GM19023 (cell line): ENCODE data around the gene KRT3.

Experiments
- ATAC-seq: cut with Tn5 transposase; IDR thresholded peaks from one replicate; pipeline ENCODE4 v1.9.1; 2021; ENCODE audit warnings: mild to moderate bottlenecking, moderate library complexity; ENCODE audit not compliant: unreplicated experiment

Gene KRT3

DNA sequence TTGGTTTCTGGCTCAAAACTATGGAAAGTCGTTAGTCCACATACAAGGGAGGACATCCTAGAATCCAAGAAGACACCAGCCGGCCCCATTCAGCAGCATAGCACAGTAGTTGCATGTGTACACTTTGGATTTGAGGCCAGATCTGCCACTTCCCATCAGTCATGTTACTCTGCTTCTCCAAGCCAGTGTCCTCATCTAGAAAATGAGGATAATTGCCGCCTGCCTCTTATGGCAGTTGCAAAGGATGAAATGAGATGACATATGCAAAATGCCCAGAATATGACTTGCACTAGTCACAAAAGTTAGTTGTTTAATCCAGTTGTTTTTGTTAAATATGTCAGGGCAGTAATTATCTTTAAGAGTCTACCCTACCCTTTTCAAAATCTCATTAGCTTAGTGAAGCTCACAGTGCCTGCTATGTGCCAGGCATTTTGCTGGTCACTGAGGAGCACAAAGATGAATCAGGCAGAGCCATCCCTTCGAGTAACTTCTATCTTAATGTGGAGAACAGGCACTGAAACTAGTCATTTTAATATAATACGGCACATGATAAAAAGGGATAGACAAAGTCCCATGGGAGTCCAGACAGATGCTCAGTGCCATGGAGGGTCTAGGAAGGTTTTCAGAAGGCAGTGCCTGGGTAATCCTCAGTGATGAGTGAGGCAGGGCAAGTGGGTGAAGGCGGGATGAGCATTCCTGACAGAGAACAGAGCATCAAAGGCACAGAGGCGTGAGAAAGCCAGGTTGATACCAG is 12.2 kb downstream of the KRT3 start:
- ATAC-seq = no peak

DNA sequence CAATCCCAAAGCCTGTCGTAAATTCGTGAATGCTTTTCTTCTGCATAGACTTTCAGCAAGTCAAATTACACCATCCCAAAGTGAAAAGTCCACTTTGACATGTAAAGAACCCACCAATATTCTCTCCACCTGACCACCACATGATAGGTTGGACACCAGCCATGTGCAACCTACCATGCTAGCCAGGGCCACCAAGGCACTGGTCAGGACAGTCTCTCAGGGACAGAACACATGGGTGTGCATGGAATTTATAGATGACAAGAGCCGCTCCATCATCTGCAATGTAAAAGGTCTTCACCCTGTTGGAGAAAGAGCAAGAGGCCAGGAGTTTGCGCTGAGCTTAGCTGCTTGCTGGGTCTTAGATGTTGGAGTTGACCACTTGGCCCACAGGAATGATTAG is 13.4 kb downstream of the KRT3 start:
- no peak for ATAC-seq

GRCh38 chr12:52781399-52782082 is 14.4 kb downstream of the KRT3 start:
- ATAC-seq = no peak

DNA sequence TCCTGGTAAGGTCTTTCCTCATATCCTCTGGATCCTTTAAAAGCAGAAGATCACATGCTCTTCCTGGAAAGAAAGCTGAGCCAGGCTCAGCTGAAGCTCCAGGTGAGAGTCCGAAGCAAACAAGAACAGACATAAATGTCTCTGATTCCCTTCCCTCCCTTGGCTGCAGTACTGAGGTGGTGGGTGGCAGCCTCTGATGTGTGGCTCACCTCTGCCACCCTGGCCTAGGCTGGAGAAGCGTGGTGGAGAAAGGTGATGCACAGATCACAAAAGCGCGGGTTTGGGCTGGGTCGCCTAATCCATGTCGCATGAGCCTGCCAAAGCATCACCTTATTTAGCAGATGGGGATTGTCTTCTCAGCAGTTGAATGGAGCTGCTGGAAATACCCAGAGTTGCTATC is 16.0 kb downstream of the KRT3 start:
- ATAC-seq = no peak

DNA sequence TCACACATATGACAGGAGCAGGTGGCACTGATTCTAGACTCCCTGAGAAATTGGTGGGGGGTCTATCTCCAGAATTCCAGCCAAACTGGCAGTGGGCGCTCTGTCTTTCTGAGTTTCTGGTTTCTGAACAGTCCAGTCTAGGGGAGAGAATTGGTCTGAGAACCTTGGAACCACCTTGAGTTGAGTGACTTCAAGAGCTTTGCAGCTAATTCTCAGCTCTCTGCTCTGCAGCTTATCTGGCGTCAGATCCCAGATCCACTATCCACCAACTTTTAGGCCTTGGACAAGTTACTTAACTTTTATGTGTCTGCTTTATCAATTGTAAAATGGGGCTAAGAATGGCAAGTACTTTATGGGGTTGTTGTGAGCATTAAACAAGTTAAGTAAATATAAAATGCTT is 17.1 kb downstream of the KRT3 start:
- ATAC-seq = no peak

- ATAC-seq = no peak
Measured at GRCh38 chr12:52777566-52777965, 18.4 kb downstream of the KRT3 start.

GRCh38 chr12:52776913-52777395 is 19.0 kb downstream of the KRT3 start, which contains the start of gene KRT76:
KRT76 (minus strand) TSS chr12:52777345; CDS start chr12:52777291, 54 bp downstream.
- no peak for ATAC-seq

GRCh38 chr12:52776435-52776834 is 19.5 kb downstream of the KRT3 start:
- ATAC-seq = no peak

DNA sequence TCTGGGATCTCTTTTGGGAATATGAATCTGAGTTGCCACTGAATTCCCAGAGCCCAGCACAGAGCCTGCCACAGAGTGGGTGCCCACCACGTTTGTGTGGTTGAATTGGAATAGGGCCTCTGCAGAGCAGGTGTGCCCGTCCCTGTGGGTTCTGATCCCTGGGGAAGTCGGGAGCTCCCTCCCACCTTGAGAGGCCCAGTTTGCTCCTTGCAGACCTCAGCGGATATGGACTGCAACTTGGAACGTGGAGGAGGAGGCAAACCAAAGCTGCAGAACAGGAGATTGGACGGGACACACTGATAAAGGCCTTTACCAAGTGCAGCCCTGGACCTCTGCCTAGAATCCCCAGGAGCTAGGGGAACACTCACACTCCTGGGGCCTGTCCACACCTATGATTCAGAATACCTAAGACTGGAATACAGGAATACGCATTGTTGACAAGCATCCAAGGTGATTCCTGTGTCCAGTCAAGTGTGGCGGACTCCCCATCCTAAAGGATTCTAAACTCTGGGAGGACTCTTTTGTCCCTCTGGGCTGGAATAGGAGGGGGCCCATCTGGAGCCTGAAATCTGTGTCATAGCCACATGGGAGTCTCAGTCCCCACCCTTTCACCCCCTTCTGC is 21.2 kb downstream of the KRT3 start:
- no peak for ATAC-seq

- no peak for ATAC-seq
Measured at GRCh38 chr12:52772772-52773171, 23.1 kb downstream of the KRT3 start.

GRCh38 chr12:52772188-52772587 is 23.7 kb downstream of the KRT3 start:
- ATAC-seq = no peak

GRCh38 chr12:52771505-52771904 is 24.4 kb downstream of the KRT3 start:
- no peak for ATAC-seq

DNA sequence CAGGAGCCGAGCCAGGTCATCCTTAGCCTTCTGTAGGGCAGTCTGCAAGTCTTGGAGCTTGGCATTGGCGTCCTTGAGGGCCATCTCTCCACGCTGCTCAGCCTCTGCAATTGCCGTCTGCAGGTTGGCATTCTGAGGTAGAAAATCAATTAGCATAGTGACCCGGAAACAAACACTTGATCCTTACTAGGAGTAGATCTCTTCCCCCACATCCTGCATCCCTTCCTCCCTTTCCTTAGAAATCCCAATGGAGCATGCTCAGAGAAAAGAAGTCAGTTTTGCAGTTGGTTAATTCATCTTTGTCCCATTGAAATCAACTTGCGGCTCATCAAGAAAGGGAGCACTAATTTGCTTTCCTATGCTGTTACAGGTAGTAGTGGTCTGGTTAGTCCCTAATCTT is 24.8 kb downstream of the KRT3 start:
- no peak for ATAC-seq

- no peak for ATAC-seq
Measured at GRCh38 chr12:52769946-52770345, 26.0 kb downstream of the KRT3 start.

GRCh38 chr12:52769354-52769753 is 26.6 kb downstream of the KRT3 start:
- no peak for ATAC-seq

GRCh38 chr12:52768479-52769200 is 27.3 kb downstream of the KRT3 start:
- ATAC-seq = no peak

- ATAC-seq = no peak
Measured at GRCh38 chr12:52767427-52767826, 28.5 kb downstream of the KRT3 start.

GRCh38 chr12:52767020-52767379 is 28.9 kb downstream of the KRT3 start:
- no peak for ATAC-seq

DNA sequence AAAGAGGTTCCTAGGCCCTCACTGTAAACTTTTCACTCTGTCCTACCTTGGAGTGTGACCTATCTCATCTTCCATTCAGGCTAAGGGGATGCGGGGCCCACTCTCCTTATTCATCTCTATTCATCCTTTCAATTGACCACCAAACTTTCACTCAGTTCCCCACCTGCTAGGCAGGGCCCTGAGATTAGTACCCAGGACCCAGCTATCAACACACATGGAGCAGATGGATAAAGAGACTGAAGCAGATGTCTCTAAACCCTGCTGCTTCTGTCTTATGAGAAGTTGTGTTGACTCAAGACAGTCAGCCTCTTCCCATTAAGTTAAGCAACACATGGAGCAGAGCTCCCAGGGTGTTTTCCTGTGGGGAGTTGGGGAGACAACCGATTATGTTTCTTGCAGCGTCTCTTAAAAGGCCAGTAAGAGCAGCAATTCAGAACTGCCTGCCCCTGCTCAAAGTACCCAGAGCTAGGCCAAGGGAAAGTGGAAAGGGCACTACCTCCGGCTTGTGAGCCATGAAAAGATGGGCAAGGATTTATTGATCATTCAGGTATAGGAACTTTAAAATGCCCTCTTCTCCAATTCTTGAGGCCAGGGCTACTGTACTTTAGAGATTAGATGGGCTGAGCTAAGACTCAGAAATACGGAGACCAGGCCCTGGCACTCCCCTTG is 29.4 kb downstream of the KRT3 start:
- ATAC-seq = no peak

- no peak for ATAC-seq
Measured at GRCh38 chr12:52765702-52766101, 30.2 kb downstream of the KRT3 start.

DNA sequence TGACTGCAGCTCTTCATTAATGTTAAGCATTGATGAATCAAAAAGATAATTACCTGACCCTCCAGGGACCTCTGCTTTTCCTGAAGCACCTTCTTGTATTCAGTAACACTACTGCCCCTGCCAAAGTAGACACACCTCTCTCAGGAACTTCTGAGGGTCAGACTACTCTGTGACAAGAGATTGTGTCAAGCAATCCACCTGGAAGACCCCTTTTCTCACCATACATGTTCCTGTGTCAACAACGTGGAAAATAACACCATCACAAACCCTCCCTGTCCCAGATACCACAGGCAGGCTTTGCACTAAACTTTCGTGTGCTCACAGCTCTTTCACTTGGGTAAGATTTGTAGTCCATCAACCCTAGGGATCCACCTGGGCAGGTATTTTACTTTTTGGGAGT is 31.9 kb downstream of the KRT3 start:
- no peak for ATAC-seq
